HG03354 (cell line): ENCODE data around the gene FBXO47.

Experiments
- ATAC-seq: cut with Tn5 transposase; IDR thresholded peaks from one replicate; pipeline ENCODE4 v1.9.1; 2021; ENCODE audit warnings: mild to moderate bottlenecking; ENCODE audit not compliant: unreplicated experiment, poor library complexity, severe bottlenecking

The FBXO47 gene

GRCh38 chr17:38967290-38967738 is at the start of gene FBXO47:
Gene FBXO47 (minus strand): TSS chr17:38967403. CDS start chr17:38963025, 4,378 bp downstream.
- ATAC-seq = no peak

- ATAC-seq = no peak
Observed at GRCh38 chr17:39016193-39017153, 49.3 kb upstream of the FBXO47 start.

GRCh38 chr17:39015546-39015935 is 48.3 kb upstream of the FBXO47 start:
- no peak for ATAC-seq

- no peak for ATAC-seq
Observed at GRCh38 chr17:39014795-39015545, 47.8 kb upstream of the FBXO47 start.

- no peak for ATAC-seq
Observed at GRCh38 chr17:39014044-39014794, 47.0 kb upstream of the FBXO47 start.

GRCh38 chr17:39012725-39013124 is 45.5 kb upstream of the FBXO47 start:
- ATAC-seq = no peak

GRCh38 chr17:39011907-39012468 is 44.8 kb upstream of the FBXO47 start:
- no peak for ATAC-seq

GRCh38 chr17:39009581-39010001 is 42.4 kb upstream of the FBXO47 start:
- no peak for ATAC-seq

GRCh38 chr17:39008633-39009032 is 41.4 kb upstream of the FBXO47 start:
- no peak for ATAC-seq

- no peak for ATAC-seq
Observed at GRCh38 chr17:39002991-39003715, 36.0 kb upstream of the FBXO47 start.

- ATAC-seq = no peak
Observed at GRCh38 chr17:39001703-39002637, 34.8 kb upstream of the FBXO47 start.

- ATAC-seq = no peak
Observed at GRCh38 chr17:39000021-39000601, 32.9 kb upstream of the FBXO47 start.

- ATAC-seq = no peak
Observed at GRCh38 chr17:38996660-38997337, 29.6 kb upstream of the FBXO47 start.

GRCh38 chr17:38994026-38994425 is 26.8 kb upstream of the FBXO47 start:
- ATAC-seq = no peak

- no peak for ATAC-seq
Observed at GRCh38 chr17:38984666-38985065, 17.5 kb upstream of the FBXO47 start.

GRCh38 chr17:38982858-38983746 is 15.9 kb upstream of the FBXO47 start:
- ATAC-seq = no peak
